Measurements from ENCODE around the gene CHST10. TPM values are rescaled to one million over a fixed set of nuclear protein-coding genes. Genes with fewer than 3 reads are reported as not detected.

CHST10 gene
- total and polyA plus RNA-seq, 7 donors, result 0.46 to 15.1 (median 6.8) TPM

GRCh38 chr2:100411841-100412292 is 5.6 kb downstream of the CHST10 start:
- Histone ChIP-seq H3K4me1 (peaks cover 0 to 14% (median 10%) of the 10 kb centered on the region in 4 donors), H3K27me3 (no peaks in the 10 kb centered on the region), H3K9me3 (no peaks in the 10 kb centered on the region), H3K36me3 (peaks cover 0 to 19% (median 3%) of the 10 kb centered on the region in 4 donors), H3K4me3 (no peak overlapping the region), H3K27ac (no peak overlapping the region)
- intact Hi-C loops (cut with DNase I), result no loop called here
- no peak for TF ChIP-seq POLR2AphosphoS5 (IDR thresholded peaks at IDR 0.05)
- no peak for TF ChIP-seq POLR2A (IDR thresholded peaks at IDR 0.05)
- no peak for TF ChIP-seq EP300 (IDR thresholded peaks at IDR 0.05)
- no peak for TF ChIP-seq CTCF (IDR thresholded peaks at IDR 0.05)
- WGBS, 2 donors, result 97% methylated on average over 5 of the region's 5 CpGs
- DNase-seq, result no peak

GRCh38 chr2:100409975-100410647 is 7.4 kb downstream of the CHST10 start:
- no peak for DNase-seq
- WGBS, 2 donors, result 92 to 96% methylated on average over 8 of the region's 8 CpGs
- peaks cover 10 to 36% (median 15%) of the 10 kb centered on the region in 4 donors for H3K36me3 ChIP-seq
- no peak for TF ChIP-seq POLR2A (IDR thresholded peaks at IDR 0.05)
- no peak for TF ChIP-seq EP300 (IDR thresholded peaks at IDR 0.05)
- TF ChIP-seq CTCF (IDR thresholded peaks at IDR 0.05), result no peak
- TF ChIP-seq POLR2AphosphoS5 (IDR thresholded peaks at IDR 0.05), result no peak
- H3K4me1 ChIP-seq, result no peaks in the 10 kb centered on the region
- no peak overlapping the region for H3K27ac ChIP-seq
- no peaks in the 10 kb centered on the region for H3K9me3 ChIP-seq
- intact Hi-C loops (cut with DNase I), result no loop called here
- H3K4me3 ChIP-seq, result no peak overlapping the region
- H3K27me3 ChIP-seq, result no peaks in the 10 kb centered on the region

GRCh38 chr2:100409461-100409860 is 8.0 kb downstream of the CHST10 start:
- H3K27me3 ChIP-seq, result no peaks in the 10 kb centered on the region
- intact Hi-C loops (cut with DNase I), result no loop called here
- peaks cover 12 to 42% (median 18%) of the 10 kb centered on the region in 4 donors for H3K36me3 ChIP-seq
- DNase-seq, result no peak
- no peaks in the 10 kb centered on the region for H3K4me1 ChIP-seq
- H3K9me3 ChIP-seq, result no peaks in the 10 kb centered on the region
- H3K27ac ChIP-seq, result no peak overlapping the region
- TF ChIP-seq EP300 (IDR thresholded peaks at IDR 0.05), result no peak
- 92 to 96% methylated on average over 5 of the region's 5 CpGs for WGBS, 2 donors
- no peak overlapping the region for H3K4me3 ChIP-seq

GRCh38 chr2:100408941-100409340 is 8.5 kb downstream of the CHST10 start:
- Histone ChIP-seq H3K36me3 (peaks cover 12 to 42% (median 17%) of the 10 kb centered on the region in 4 donors), H3K27ac (no peak overlapping the region), H3K27me3 (no peaks in the 10 kb centered on the region), H3K4me1 (no peaks in the 10 kb centered on the region), H3K9me3 (no peaks in the 10 kb centered on the region), H3K4me3 (no peak overlapping the region)
- intact Hi-C loops (cut with DNase I), result no loop called here
- TF ChIP-seq EP300 (IDR thresholded peaks at IDR 0.05) (no peak), CTCF (IDR thresholded peaks at IDR 0.05) (no peak), POLR2AphosphoS5 (IDR thresholded peaks at IDR 0.05) (no peak), POLR2A (IDR thresholded peaks at IDR 0.05) (no peak)
- no peak for DNase-seq
- WGBS, 2 donors, result 94% methylated on average over 8 of the region's 8 CpGs

GRCh38 chr2:100408104-100408503 is 9.4 kb downstream of the CHST10 start:
- no peak for TF ChIP-seq CTCF (IDR thresholded peaks at IDR 0.05)
- Histone ChIP-seq H3K27ac (no peak overlapping the region), H3K4me3 (no peak overlapping the region), H3K9me3 (no peaks in the 10 kb centered on the region), H3K4me1 (no peaks in the 10 kb centered on the region), H3K36me3 (peaks cover 12 to 41% (median 17%) of the 10 kb centered on the region in 4 donors), H3K27me3 (no peaks in the 10 kb centered on the region)
- intact Hi-C loops (cut with DNase I), result no loop called here
- 89 to 90% methylated on average over 2 of the region's 2 CpGs for WGBS, 2 donors
- no peak for DNase-seq
